Upper lobe of left lung (tissue), 6 donors: ENCODE data around the gene SLC23A2. TPM values are rescaled to one million over a fixed set of nuclear protein-coding genes. Genes with fewer than 3 reads are reported as not detected.
"Not testable (repeated sequence)": the region's sequence is repeated elsewhere in the genome, so short reads cannot be mapped to it uniquely, and the experiment has no call there.

Experiments used
- ATAC-seq, 2 donors: fragments of 200-7000 bp; cut with Tn5 transposase; one replicate each; pipeline ENCODE4 v1.9.1; 2022; ENCODE audit warnings: mild to moderate bottlenecking in 2 of 2, moderate library complexity in 2 of 2; ENCODE audit not compliant: low FRiP score in 2 of 2
- DNase-seq, 2 donors: peaks; one replicate each; pipeline ENCODE4 v3.0.0-alpha.2; 2019 to 2020
- H3K27ac ChIP-seq, 4 donors: fragments of 200-600 bp; sonication (generic); one replicate each; pipeline ENCODE4 v1.5.1; 2016 to 2019
- H3K27me3 ChIP-seq, 4 donors: fragments of 200-600 bp; sonication (generic); one replicate each; pipeline ENCODE4 v1.5.1; 2017 to 2019
- H3K36me3 ChIP-seq, 4 donors: fragments of 200-600 bp; sonication (generic); one replicate each; pipeline ENCODE4 v1.5.1; 2016 to 2019
- H3K4me1 ChIP-seq, 4 donors: fragments of 200-600 bp; sonication (generic); one replicate each; pipeline ENCODE4 v1.5.1; 2018 to 2019
- H3K4me3 ChIP-seq, 4 donors: fragments of 200-600 bp; sonication (generic); one replicate each; pipeline ENCODE4 v1.5.1; 2017 to 2019; ENCODE audit warnings: mild to moderate bottlenecking in 2 of 4, moderate library complexity in 1 of 4
- H3K9me3 ChIP-seq, 4 donors: fragments of 200-600 bp; sonication (generic); one replicate each; pipeline ENCODE4 v1.5.1; 2018 to 2019
- CTCF ChIP-seq, 6 experiments: fragments of 450-650 bp in 4 of 6; fragments of 200-600 bp in 2 of 6; sonication (generic) in 2 of 6; IDR thresholded peaks; one replicate each; pipeline ENCODE4 v1.5.1; 2016 to 2019; ENCODE audit warnings: antibody characterized with exemption in 6 of 6
- EP300 ChIP-seq, 4 donors: sonication (generic); formaldehyde crosslinking; IDR thresholded peaks; one replicate each; pipeline ENCODE4 v1.5.1; 2017; ENCODE audit warnings: antibody characterized with exemption in 4 of 4, control low read depth in 2 of 4
- POLR2A ChIP-seq, 4 donors: fragments of 450-650 bp; IDR thresholded peaks; one replicate each; pipeline ENCODE4 v1.5.1; 2016 to 2017; ENCODE audit warnings: antibody characterized with exemption in 4 of 4, mild to moderate bottlenecking in 2 of 4
- POLR2AphosphoS5 ChIP-seq, 2 donors: sonication (generic); formaldehyde crosslinking; IDR thresholded peaks; one replicate each; pipeline ENCODE4 v1.5.1; 2017; ENCODE audit warnings: antibody characterized with exemption in 2 of 2
- WGBS, 2 donors: methylation state at CpG; one replicate each; pipeline ENCODE4 v1.1.5; 2017 to 2018; 5-methylcytosine and 5-hydroxymethylcytosine counted together
- total RNA-seq, 6 donors: library from RNA; depleted of rRNA in 4 of 6; stranded (reverse); fragments of >200 nt in 4 of 6; gene quantifications; one replicate each; pipeline versions ENCODE4 v1.1.0 to v1.2.1, GENCODE V29; 2016 to 2021
- donor health status: DM: no; HTN: no; CAD: no; lungs with moderate emphysema.
- donor health status: DM: no; HTN: yes; CAD: no; lungs with severe emphysema.

Gene SLC23A2
- total RNA-seq, 6 donors from 2014 or later = 13.1 to 26.2 (median 19.2) TPM

- peaks cover 0 to 8% (median 3%) of the 10 kb centered on the region in 4 donors for H3K4me1 ChIP-seq
- H3K9me3 ChIP-seq = no peaks in the 10 kb centered on the region
- no peaks in the 10 kb centered on the region for H3K36me3 ChIP-seq
- H3K27me3 ChIP-seq = no peaks in the 10 kb centered on the region
- no peak for DNase-seq
- TF ChIP-seq POLR2AphosphoS5 (IDR thresholded peaks at IDR 0.05) = no peak
- no peak for TF ChIP-seq CTCF (IDR thresholded peaks at IDR 0.05)
- no peak for TF ChIP-seq POLR2A (IDR thresholded peaks at IDR 0.05)
- no peak for TF ChIP-seq EP300 (IDR thresholded peaks at IDR 0.05)
- no peak overlapping the region for H3K4me3 ChIP-seq
- no peak for ATAC-seq
- no peak overlapping the region for H3K27ac ChIP-seq
- 81 to 88% methylated on average over 6 of the region's 6 CpGs for WGBS, 2 donors
Measured at GRCh38 chr20:5024103-5024502, 22.8 kb upstream of the SLC23A2 start.

- 88 to 90% methylated on average over 4 of the region's 4 CpGs for WGBS, 2 donors
- not testable (repeated sequence) for H3K4me1 ChIP-seq
Measured at GRCh38 chr20:5023171-5023570, 21.9 kb upstream of the SLC23A2 start.

GRCh38 chr20:5020760-5021159 is 19.4 kb upstream of the SLC23A2 start:
- Histone ChIP-seq H3K27ac (no peak overlapping the region), H3K27me3 (no peaks in the 10 kb centered on the region), H3K9me3 (no peaks in the 10 kb centered on the region), H3K4me1 (peaks cover 0 to 8% (median 3%) of the 10 kb centered on the region in 4 donors), H3K36me3 (no peaks in the 10 kb centered on the region), H3K4me3 (no peak overlapping the region)
- 58 to 73% methylated on average over 5 of the region's 5 CpGs for WGBS, 2 donors
- ATAC-seq (no peak), DNase-seq (no peak)
- TF ChIP-seq EP300 (IDR thresholded peaks at IDR 0.05) = no peak
- TF ChIP-seq CTCF (IDR thresholded peaks at IDR 0.05) = no peak
- TF ChIP-seq POLR2A (IDR thresholded peaks at IDR 0.05) = no peak
- no peak for TF ChIP-seq POLR2AphosphoS5 (IDR thresholded peaks at IDR 0.05)

More at GRCh38 chr20:5023171-5023570, 21.9 kb upstream of the SLC23A2 start:
- not testable (repeated sequence) for H3K27ac ChIP-seq, ATAC-seq, H3K36me3 ChIP-seq, H3K27me3 ChIP-seq, H3K4me3 ChIP-seq, H3K9me3 ChIP-seq, DNase-seq

- WGBS, 2 donors = 88 to 93% methylated on average over 8 of the region's 8 CpGs
Measured at GRCh38 chr20:5013682-5014447, 12.6 kb upstream of the SLC23A2 start.

GRCh38 chr20:5008759-5009158 is 7.4 kb upstream of the SLC23A2 start:
- DNase-seq (peak in 1 of 2 donors; percentile 48), ATAC-seq (peak in 1 of 2 donors; percentile 61)
- H3K9me3 ChIP-seq = no peaks in the 10 kb centered on the region
- H3K36me3 ChIP-seq = no peaks in the 10 kb centered on the region
- peaks cover 0 to 8% (median 2%) of the 10 kb centered on the region in 4 donors for H3K4me1 ChIP-seq
- no peak overlapping the region for H3K27ac ChIP-seq
- H3K27me3 ChIP-seq = no peaks in the 10 kb centered on the region
- TF ChIP-seq EP300 (IDR thresholded peaks at IDR 0.05) (no peak), POLR2A (IDR thresholded peaks at IDR 0.05) (no peak), CTCF (IDR thresholded peaks at IDR 0.05) (no peak), POLR2AphosphoS5 (IDR thresholded peaks at IDR 0.05) (no peak)
- H3K4me3 ChIP-seq = no peak overlapping the region
- 33 to 40% methylated on average over 5 of the region's 5 CpGs for WGBS, 2 donors

More at GRCh38 chr20:5013682-5014447, 12.6 kb upstream of the SLC23A2 start:
- no peak for ATAC-seq
- TF ChIP-seq EP300 (IDR thresholded peaks at IDR 0.05) (no peak), CTCF (IDR thresholded peaks at IDR 0.05) (no peak), POLR2A (IDR thresholded peaks at IDR 0.05) (no peak), POLR2AphosphoS5 (IDR thresholded peaks at IDR 0.05) (no peak)
- no peaks in the 10 kb centered on the region for H3K9me3 ChIP-seq
- H3K4me1 ChIP-seq = peaks cover 0 to 1% (median 0%) of the 10 kb centered on the region in 4 donors
- H3K4me3 ChIP-seq = no peak overlapping the region
- H3K27ac ChIP-seq = no peak overlapping the region
- DNase-seq = no peak
- H3K27me3 ChIP-seq = no peaks in the 10 kb centered on the region
- no peaks in the 10 kb centered on the region for H3K36me3 ChIP-seq
